Medulla oblongata (tissue), 1 donor: ENCODE measurements around the gene TRAF3IP1.
"Not testable (repeated sequence)": the region's sequence is repeated elsewhere in the genome, so short reads cannot be mapped to it uniquely, and the experiment has no call there.

Source experiments
- DNase-seq: peaks from one replicate; pipeline ENCODE4 v3.0.0-alpha.2; 2015; ENCODE audit errors: extremely low spot score

Gene TRAF3IP1

GRCh38 chr2:238308177-238308576 is 12.1 kb upstream of the TRAF3IP1 start:
- no peak for DNase-seq

GRCh38 chr2:238310721-238311120 is 9.6 kb upstream of the TRAF3IP1 start:
- not testable (repeated sequence) for DNase-seq

GRCh38 chr2:238313289-238313990 is 6.9 kb upstream of the TRAF3IP1 start:
- DNase-seq: no peak

- no peak for DNase-seq
Measured at GRCh38 chr2:238313991-238314350, 6.3 kb upstream of the TRAF3IP1 start.

- DNase-seq: no peak
Measured at GRCh38 chr2:238314576-238314975, 5.7 kb upstream of the TRAF3IP1 start.

- DNase-seq: no peak
Measured at GRCh38 chr2:238315031-238315595, 5.2 kb upstream of the TRAF3IP1 start.

- DNase-seq: no peak
Measured at GRCh38 chr2:238320648-238321281, 447 bp downstream of the TRAF3IP1 start.

GRCh38 chr2:238321467-238321866 is 1.1 kb downstream of the TRAF3IP1 start:
- DNase-seq: no peak

GRCh38 chr2:238322001-238322411 is 1.7 kb downstream of the TRAF3IP1 start:
- no peak for DNase-seq

GRCh38 chr2:238324248-238324647 is 3.9 kb downstream of the TRAF3IP1 start:
- DNase-seq: not testable (repeated sequence)

- no peak for DNase-seq
Measured at GRCh38 chr2:238325694-238326093, 5.4 kb downstream of the TRAF3IP1 start.

GRCh38 chr2:238326801-238327365 is 6.6 kb downstream of the TRAF3IP1 start:
- no peak for DNase-seq

- DNase-seq: no peak
Measured at GRCh38 chr2:238327751-238328150, 7.4 kb downstream of the TRAF3IP1 start.

- DNase-seq: no peak
Measured at GRCh38 chr2:238330391-238330790, 10.1 kb downstream of the TRAF3IP1 start.

- DNase-seq: no peak
Measured at GRCh38 chr2:238331916-238332315, 11.6 kb downstream of the TRAF3IP1 start.

GRCh38 chr2:238334885-238335284 is 14.6 kb downstream of the TRAF3IP1 start:
- DNase-seq: no peak

- DNase-seq: not testable (repeated sequence)
Measured at GRCh38 chr2:238335591-238335990, 15.3 kb downstream of the TRAF3IP1 start.

GRCh38 chr2:238336151-238336550 is 15.8 kb downstream of the TRAF3IP1 start:
- peak; percentile 40 for DNase-seq

- DNase-seq: no peak
Measured at GRCh38 chr2:238336793-238337444, 16.6 kb downstream of the TRAF3IP1 start.

- DNase-seq: no peak
Measured at GRCh38 chr2:238337846-238338245, 17.5 kb downstream of the TRAF3IP1 start.

- no peak for DNase-seq
Measured at GRCh38 chr2:238338710-238339394, 18.5 kb downstream of the TRAF3IP1 start.

GRCh38 chr2:238339395-238339780 is 19.1 kb downstream of the TRAF3IP1 start:
- DNase-seq: no peak
